ENCODE measurements around the gene ZNF516.

Gene ZNF516

DNA sequence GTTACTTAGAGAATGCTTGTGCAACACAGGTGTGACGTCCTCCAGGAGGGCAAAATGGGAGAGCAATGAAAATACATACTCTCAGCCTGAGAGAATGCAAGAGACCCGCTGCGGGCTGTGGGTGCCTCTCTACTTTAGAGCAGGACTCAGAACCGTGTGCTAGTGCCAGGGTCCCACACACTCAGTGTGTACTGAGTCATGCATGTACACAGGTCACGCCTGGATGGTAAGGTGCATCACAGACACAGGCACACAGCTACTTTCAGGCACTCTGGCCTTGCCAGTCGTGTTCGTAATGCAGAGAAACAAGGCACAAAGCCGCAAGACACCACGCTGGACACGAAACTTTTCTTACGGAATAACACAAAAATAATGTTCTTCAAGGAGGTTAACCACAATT is 125.3 kb downstream of the ZNF516 start:
- H3K4me3 ChIP-seq (ENCODE audit: low read depth, low read length): no peak overlapping the region
- TF ChIP-seq, protein P1, sequence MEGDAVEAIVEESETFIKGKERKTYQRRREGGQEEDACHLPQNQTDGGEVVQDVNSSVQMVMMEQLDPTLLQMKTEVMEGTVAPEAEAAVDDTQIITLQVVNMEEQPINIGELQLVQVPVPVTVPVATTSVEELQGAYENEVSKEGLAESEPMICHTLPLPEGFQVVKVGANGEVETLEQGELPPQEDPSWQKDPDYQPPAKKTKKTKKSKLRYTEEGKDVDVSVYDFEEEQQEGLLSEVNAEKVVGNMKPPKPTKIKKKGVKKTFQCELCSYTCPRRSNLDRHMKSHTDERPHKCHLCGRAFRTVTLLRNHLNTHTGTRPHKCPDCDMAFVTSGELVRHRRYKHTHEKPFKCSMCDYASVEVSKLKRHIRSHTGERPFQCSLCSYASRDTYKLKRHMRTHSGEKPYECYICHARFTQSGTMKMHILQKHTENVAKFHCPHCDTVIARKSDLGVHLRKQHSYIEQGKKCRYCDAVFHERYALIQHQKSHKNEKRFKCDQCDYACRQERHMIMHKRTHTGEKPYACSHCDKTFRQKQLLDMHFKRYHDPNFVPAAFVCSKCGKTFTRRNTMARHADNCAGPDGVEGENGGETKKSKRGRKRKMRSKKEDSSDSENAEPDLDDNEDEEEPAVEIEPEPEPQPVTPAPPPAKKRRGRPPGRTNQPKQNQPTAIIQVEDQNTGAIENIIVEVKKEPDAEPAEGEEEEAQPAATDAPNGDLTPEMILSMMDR (IDR thresholded peaks at IDR 0.05; ENCODE audit: borderline replicate concordance, insufficient read depth, low read depth, low read length): no peak

DNA sequence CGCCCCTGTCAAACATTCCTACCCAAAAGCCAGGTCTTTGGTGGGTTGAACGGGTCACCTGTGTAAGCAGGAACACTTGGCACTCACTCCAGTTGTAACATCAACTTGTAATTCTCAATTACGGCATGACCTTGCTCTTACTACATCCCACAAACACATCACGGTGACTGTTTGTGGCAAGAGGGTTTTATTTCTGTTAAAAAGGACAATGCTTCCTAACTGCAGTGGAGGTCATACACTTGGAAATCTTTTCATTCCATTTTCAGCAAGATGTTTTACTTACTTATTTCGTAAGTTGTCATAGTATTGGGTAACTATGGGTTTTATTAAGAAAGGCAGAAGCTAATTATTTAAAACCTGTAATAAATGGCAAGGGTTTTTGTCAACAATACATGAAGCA is 126.1 kb downstream of the ZNF516 start:
- H3K4me3 ChIP-seq (ENCODE audit: low read depth, low read length): no peak overlapping the region
- TF ChIP-seq, protein P1 (IDR thresholded peaks at IDR 0.05; ENCODE audit: borderline replicate concordance, insufficient read depth, low read depth, low read length): no peak

DNA sequence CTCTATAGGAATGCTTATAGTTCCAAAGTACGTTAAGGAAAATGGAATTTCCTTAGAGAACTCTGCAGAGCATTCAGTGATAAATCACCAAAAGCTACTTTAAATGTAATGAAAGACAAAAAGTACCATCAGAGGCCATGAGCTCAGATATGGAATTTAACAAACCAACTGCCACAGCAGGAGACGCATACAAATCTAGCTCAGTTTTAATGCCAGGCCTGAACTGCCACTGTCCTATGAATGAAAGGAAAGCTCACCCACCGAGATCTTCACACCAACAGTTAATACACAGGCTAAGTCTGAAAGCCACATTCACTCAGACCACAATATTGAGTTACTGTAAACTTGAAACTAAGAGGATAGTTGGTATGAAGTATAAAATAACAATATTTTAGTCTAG is 126.8 kb downstream of the ZNF516 start:
- TF ChIP-seq, protein P1 (IDR thresholded peaks at IDR 0.05; ENCODE audit: borderline replicate concordance, insufficient read depth, low read depth, low read length): no peak

DNA sequence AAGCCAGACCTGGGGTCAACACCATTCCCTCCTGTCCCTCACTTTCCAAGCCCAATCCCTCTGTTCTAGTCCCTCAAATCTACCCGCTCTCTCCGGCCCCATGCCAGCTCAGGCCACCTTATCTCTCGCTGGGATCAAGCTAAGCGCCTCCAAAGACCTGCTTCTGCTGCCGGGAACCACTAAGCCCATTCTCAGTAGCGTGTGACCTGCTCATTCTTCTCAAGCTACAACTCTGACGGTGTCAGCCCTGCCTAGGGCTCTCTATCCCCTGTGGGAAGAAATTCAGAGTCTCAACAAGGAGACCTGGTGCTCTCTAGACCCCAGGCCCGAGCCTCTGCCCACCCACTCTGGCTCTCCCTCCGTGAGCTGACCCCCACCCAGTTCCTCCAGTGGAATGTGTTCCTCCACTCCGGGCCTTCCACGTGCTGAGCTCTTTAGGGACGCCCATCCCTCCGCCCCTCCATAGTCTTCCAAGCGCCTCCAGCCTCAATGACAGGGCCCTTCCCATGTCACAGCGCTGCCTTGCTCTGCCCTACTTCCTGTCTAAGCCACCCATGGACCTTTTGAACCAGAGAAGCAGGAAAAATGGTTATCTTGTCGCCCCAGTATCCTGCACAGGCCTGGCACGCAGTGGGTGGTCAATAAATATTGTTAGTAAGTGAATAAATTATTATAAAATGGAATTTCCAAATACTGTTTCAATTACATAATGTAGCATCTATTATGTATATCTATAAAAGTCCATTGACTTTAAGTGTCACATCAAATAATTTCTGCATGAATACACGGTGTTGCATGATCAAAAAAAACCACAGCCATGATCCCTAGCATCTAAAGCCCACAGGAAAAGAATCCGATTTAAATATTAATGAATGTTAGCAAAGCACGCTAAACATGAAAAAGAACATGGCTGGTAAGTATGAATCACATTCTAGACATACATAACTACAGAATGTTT is 127.6 kb downstream of the ZNF516 start:
- TF ChIP-seq, protein P1 (IDR thresholded peaks at IDR 0.05; ENCODE audit: borderline replicate concordance, insufficient read depth, low read depth, low read length): no peak
- H3K4me3 ChIP-seq (ENCODE audit: low read depth, low read length): no peak overlapping the region

More for the DNA sequence above, 126.8 kb downstream of the ZNF516 start:
- no peak overlapping the region for H3K4me3 ChIP-seq (ENCODE audit: low read depth, low read length)

DNA sequence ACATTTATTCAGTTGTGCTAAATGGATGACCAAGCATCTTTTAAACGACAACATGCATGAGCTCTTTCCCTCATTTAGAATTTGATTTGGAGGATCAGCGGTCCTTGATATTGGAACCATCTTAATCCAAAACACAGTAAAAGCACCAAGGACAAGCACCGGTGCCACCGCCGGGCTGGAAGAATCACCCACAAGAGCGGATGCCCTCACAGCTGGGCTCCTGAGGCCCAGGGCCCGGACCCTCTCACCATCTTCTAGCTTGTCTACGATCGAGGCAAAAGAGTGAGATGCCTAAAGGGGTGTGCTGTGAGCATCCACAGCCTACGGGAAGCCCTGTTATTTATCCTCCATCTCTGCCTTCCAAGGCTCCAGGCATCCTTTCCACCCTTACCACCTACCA is 129.5 kb downstream of the ZNF516 start:
- no peak overlapping the region for H3K4me3 ChIP-seq (ENCODE audit: low read depth, low read length)
- TF ChIP-seq, protein P1 (IDR thresholded peaks at IDR 0.05; ENCODE audit: borderline replicate concordance, insufficient read depth, low read depth, low read length): no peak

DNA sequence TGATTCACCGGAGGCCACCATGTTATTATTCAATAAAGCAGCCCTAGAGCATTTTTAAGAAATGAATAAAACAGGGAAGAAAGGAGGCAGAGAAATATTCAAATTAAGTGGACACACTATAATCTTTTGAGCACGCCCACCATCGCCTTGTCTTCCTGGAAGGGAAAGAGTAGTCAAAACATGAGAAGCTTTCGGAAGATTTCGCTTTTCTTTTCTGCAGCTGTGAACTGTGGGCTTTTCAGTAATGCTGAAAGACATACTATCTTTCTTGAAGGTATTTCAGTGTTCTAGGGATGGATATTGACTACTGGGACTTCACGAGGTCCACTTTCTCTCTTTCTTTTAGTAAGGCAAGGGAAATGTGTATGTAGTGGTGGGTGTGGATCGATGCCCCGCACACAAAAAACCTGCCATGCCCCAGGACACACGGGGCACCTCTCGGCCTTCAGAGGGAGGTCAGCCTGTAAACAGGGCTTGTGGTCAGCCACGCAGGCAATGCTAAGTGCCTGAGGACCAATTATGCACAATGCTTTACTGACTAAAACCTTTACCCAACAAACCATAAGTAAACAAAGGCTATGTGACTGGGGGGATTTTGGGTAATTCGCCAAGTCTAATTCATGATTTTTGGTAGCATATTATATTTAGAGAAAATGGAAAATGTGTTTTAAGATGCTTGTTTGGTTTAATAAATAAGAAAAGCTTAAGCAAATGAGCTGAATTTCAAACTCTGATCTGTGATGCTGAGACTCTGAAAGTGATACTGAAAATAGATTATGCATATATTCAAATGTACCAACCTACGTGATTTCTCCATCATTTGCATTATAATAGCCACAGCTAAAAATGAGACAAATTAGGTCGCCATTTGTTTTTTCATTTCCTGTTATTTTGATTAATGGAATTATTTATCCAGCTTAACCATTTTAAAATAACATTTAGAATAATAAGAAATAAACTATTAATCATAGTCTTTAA is 130.5 kb downstream of the ZNF516 start:
- no peak overlapping the region for H3K4me3 ChIP-seq (ENCODE audit: low read depth, low read length)
- TF ChIP-seq, protein P1 (IDR thresholded peaks at IDR 0.05; ENCODE audit: borderline replicate concordance, insufficient read depth, low read depth, low read length): no peak

Data from GM12875 (cell line).